Suppressor macrophage (primary cell): ENCODE results near the gene GPR176.

Source experiments
- DNase-seq, 4 experiments: peaks; one replicate each; pipeline ENCODE4 v3.0.0-alpha.2; 2020 to 2022
- total RNA-seq, 17 experiments: gene quantifications; one replicate each; lab custom pipeline; 2026; ENCODE audit warnings: mixed read lengths in 6 of 17, inconsistent platforms in 3 of 17; lab: John Stamatoyannopoulos, UW

GPR176 gene, protein sequence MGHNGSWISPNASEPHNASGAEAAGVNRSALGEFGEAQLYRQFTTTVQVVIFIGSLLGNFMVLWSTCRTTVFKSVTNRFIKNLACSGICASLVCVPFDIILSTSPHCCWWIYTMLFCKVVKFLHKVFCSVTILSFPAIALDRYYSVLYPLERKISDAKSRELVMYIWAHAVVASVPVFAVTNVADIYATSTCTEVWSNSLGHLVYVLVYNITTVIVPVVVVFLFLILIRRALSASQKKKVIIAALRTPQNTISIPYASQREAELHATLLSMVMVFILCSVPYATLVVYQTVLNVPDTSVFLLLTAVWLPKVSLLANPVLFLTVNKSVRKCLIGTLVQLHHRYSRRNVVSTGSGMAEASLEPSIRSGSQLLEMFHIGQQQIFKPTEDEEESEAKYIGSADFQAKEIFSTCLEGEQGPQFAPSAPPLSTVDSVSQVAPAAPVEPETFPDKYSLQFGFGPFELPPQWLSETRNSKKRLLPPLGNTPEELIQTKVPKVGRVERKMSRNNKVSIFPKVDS
- 0.05 to 2.2 (median 0.25) reads per million in 17 experiments for total RNA-seq

DNA sequence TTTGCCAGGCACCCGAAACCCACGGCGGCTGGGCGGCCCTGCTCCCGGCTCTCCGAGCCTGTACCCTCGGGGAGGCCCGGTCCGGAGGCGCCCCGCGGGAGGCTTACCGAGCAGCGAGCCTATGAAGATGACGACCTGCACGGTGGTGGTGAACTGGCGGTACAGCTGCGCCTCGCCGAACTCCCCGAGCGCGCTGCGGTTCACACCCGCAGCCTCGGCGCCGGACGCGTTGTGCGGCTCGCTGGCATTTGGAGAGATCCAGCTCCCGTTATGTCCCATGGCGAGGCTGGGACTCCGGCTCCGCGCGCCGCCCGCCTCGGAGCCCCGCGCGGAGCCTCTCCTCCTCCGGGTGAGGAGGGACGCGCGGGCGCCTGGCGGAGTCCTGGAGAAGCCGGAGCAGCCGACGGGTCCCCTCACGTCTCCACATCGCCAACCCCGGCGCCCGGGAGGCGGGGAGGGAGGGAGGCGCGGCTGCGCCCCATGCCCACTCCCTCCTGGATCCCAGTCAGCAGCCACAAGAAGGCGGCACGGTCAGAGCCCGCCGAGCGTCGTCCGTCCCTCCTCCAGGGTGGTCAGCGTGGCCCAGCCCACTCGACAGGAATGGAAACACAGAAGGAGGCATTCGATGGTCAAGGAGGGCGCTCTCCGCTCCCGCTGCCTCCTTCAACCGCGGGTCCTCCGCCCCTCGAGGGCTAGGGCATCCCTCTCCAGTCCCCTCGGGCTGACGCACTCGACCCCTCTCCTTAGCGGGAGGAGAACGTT is at the start of gene GPR176:
Gene GPR176 (minus strand): TSS at position 519 of the 762 bp plus-strand sequence. CDS start 240 bp downstream, at position 279.
- DNase-seq = peak; percentile 10 to 55 (median 28)

DNA sequence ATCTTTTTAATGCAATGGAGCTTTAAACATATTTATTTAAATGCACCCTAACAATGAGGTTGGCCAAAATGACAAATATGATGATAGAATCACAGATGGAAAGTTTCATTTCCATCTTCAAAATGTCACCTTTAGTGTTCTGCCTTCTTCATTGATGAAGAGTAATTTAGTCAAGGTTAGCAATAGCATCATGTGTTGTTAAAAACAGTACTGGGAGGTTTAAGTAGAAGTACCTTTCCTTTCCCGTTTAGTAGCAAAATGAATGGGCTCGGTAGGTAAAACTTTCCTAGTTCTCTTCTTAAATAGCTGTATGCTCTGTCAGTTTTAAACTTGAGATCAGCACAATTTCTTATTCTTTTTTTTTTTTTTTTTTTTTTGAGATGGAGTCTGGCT is 48.9 kb upstream of the GPR176 start:
- no peak for DNase-seq

DNA sequence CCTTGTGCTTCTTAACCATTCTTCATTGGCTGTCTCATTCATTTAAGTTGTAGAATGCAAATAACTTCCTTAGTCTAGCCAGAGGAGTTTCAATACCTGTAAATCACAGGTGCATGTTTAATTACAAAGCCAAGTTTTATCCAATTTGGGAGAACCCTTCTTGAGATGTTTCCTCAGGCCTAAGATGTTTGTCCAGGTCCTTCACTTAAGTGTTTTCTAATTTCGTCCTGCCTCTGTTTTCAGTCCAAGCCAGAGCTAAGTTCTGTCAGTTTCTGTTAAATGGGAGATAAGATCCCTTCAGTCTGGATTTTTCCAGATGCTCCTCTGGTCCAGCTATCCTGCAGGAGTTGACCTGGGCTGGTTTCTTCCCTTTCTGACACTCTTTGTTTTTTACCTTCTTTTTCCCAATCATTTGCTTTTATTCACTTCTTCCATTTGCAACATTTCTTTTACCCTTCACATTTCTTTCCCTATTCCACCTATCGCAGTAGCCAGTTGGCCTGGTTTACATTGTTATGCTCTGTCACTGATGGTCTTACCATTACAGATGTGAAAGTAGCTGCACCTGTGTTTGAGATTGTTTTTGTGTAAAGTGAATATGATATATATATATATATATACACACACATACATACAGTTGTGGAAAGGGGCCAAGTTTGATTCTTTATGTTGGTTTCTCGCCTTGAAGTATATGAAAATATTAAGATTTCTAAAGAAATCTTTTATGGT is 48.4 kb upstream of the GPR176 start:
- DNase-seq = no peak

DNA sequence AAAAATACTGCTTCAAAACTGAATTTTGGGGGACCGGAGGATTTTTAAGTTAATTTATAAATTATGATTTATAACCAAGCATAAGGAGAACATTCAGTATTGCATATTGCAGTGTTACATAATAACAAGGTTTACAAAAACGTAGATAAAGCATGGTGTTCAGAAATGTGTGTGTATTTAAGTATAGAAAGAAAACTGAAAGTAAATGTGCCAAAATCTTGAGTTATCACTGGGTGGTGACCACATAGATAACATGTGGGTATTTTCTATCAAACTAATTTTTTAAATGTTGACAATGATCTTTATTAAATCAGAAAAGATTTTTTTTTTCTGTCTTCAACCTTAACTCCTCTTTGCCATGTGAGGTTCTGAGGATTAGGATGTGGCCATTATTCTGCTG is 46.5 kb upstream of the GPR176 start:
- DNase-seq = no peak

DNA sequence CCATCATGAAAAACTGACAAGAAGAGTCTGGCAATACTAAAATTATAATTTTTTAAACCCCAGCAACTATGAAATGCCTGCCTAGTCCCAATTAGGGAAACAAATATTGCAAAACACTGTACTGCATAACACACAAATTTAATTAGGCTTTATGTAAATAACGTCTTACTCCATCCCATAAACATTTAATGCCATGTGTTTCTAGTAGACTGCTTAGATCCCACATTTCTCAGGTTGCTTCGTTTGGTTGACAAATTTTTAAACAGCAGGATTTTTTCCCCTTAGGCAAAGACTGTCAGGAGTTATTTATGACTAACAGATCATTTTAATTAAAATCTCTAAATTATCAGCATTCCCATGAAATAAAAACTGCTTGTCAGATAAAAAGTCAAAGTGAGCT is 43.7 kb upstream of the GPR176 start:
- DNase-seq = no peak

DNA sequence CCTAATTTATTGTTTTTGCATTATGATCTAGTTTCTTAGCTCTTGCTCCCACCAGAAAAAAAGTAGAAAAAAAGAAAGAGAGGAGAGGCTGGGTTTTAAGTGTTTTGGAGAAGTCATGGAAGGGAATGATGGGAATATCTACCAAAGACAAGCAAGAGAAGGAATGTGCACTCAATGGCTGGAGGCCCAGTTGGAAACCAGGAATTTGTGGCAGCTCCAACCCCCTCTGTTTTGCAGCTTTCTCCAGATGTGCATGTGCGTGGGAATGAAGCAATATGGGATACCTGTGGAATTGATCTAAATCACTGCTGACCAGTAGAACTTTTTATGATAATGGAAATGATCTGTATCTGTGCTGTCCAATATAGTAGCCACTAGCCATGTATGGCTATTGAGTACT is 41.0 kb upstream of the GPR176 start:
- no peak for DNase-seq

DNA sequence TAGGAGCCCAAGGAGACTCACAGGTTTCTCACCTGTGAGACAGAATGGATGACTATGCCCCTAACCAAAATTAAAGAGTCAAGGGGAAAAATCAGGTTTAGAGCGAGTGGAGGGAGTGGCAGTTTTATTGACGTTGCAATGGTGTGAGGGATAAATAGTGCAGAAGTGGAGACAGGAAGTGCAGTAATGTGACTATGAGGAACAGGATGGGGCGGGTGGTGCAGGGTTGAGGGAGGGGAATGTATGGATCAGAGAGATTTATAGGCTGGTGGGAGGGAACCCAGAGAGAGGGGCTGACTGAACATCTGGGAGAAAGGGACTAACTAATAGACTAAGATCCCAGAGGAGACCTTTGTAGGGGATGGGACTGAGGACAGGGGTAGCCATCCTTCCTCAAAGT is 40.3 kb upstream of the GPR176 start:
- DNase-seq = peak; percentile 24 to 61 (median 52)

DNA sequence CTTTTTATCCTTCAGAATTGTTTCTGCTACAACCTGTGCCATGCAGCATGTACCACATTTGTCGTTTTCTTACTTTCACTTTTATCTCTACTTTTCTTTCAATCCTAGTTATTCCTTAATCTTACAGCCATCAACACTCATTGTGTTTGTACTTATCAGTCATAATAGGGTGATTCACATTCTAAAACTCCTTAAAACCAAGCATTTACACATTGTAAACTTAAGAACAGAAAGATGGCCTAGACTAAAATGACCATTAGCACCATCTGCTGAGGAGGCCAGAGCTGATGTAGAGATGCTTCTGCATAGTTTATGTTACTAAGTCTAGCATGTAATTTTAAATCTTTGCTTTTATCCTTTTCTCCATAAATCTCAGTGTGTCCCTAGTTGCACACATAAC is 39.3 kb upstream of the GPR176 start:
- no peak for DNase-seq

DNA sequence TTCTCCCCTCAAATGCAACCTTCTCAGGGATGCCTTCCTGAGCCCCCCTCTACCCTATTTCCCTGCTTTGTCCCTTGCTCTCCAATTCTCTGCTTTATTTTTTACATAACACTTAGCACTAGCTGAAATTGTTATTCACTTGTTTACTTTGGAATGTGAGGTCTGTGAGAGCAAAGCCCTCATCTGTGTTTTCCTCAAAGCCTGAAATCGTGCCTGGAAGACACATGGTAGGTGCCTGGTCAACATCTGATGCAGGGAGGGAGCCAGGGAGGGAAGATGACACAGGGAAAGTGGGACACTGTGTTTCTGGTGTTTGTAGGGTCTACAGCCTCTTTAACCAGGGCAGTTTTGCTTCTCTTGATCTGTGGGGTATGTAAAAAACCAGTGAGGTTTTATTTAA is 37.4 kb upstream of the GPR176 start:
- DNase-seq = no peak

DNA sequence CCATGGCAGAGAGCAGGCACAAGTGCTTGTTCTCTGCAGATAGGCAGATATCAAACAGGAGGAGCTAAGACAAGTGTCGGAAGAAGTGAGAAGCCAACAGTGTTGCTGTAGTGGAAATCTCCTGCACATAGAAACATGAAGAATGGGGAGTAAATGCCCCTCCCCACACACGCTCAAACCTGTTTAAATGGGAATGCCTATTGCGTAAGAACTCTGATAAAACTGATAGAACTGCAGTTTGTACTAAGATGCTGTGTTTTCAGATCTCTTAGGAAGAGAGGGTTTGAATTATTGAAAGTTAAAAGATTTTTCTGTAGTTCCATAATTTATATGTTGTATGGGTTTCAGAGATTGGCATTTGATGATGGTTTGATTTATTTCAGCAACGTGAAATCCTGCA is 33.5 kb upstream of the GPR176 start:
- no peak for DNase-seq

DNA sequence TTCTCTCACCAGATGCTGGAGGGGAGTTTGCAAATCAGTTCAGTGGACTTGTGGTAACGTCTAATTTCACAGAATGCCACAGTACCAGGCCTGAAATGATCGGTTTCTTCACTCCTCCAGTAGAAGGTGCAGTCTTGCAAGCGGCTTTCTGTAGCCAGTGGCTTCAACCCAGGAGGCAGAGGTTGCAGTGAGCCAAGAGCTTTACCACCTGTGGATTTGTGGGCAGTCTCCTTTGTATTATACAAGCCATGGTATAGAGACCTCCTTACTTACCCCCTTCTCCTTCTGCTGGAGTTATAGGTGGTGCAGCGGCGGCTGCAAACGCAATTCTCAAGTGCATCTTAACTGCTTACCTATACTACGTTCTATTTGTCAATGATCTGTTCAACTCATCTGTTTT is 31.5 kb upstream of the GPR176 start:
- DNase-seq = no peak

DNA sequence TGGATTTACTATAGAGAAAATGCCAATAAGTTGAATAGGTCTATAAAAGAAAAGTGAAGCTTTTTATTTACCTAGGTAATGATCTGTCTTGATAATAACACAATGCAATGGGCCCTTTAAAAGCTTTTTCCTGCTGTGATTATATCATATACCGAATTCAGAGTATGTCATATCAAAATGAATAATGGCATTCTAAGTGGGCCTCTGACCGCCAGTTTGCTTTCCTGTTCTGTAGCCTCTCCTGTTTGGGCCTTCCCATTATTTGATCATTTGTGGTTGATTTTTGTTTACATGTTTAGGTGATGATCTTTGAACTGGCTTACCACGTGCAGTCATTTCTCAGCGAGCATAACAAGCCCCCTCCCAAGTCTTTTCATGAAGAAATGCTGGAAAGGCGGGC is 28.8 kb upstream of the GPR176 start:
- no peak for DNase-seq

DNA sequence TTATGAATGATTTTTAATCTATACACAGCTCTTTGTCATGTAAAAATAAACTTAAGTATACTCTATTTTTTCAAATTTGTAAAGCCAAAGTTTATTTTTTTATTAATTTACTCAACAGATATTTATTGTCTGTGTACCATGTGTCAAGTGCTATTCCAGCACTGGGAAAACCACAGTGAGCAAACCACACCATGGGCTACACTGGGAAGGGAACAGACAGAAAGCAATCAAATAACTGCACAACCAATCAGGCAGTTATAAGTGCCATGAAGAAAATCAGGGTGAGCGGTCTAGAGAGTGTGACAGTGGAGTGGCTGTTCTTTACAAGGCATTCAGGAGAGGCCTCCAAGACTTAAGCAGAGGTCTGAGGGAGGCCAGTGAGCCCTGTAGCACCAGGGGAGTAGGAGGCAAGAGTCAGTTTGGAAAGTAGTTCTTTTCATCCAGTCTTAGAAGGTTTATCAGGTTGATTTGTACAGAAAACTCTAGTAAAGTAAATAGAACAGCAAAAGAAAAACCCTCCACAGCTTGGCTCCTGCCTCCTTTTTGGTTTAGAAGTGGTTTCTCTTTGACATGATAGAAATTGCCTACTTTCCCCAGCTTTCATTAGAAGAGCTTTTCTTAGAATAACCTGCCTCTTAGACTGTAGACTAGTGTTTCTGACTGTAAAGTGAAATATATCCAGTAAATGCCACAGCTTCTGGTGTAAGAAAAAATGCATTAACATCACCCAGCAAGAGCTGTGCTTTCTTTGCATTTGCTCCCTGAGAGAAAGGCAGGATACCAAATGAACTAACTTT is 27.5 kb upstream of the GPR176 start:
- DNase-seq = no peak

DNA sequence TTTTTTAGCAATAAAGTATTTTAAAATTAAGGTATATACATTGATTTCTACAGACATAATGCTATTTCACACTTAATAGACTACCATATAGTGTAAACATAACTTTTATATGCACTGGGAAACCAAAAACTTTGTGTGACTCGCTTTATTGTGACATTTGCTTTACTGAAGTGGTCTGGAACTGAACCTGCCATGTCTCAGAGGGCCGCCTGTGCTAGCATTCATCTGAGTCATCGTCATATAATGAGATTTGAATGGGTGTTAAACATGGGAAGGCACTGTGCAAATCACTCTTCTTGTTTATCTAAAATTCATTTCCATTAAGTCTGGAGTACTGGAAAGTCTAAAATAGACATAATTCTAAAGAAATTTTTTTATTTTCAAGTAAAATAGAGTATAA is 26.8 kb upstream of the GPR176 start:
- DNase-seq = no peak

DNA sequence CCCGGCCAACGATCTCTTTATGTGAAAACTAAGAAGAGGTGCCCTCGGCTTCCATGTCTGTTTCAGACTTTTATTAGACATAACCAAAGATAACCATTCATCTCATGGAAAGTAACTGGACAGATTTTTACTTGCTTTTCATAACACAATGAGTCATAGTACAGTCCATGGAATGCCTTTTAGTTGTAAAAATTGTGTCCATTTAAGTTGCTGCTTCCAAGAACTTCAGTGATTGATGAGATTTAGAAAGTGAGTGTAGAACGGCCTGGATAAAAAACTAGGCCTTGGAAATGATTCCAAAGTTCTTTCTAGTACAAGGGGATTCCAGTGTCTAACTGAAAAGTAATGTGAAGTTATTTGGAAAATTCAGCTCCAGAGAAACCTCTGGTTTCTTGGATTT is 24.7 kb upstream of the GPR176 start:
- no peak for DNase-seq

DNA sequence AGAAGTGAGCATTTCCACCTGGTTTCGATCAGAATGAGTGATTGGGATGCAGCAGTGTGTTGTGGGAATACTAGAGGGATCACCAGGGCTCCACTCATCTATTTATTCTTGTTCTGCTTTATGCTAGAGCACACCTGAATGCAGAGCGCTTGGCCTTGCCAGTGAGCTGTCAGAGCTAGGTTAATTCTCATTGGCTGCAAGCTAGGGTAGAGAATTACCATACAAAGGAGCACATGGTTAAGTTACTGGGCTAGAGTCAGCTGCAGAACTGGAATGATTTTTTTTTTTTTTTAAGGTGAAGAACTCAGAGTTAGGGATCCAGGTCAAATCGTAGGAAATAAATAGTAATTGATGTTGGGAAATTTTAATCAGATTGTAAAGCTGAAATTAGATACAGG is 22.7 kb upstream of the GPR176 start:
- no peak for DNase-seq

DNA sequence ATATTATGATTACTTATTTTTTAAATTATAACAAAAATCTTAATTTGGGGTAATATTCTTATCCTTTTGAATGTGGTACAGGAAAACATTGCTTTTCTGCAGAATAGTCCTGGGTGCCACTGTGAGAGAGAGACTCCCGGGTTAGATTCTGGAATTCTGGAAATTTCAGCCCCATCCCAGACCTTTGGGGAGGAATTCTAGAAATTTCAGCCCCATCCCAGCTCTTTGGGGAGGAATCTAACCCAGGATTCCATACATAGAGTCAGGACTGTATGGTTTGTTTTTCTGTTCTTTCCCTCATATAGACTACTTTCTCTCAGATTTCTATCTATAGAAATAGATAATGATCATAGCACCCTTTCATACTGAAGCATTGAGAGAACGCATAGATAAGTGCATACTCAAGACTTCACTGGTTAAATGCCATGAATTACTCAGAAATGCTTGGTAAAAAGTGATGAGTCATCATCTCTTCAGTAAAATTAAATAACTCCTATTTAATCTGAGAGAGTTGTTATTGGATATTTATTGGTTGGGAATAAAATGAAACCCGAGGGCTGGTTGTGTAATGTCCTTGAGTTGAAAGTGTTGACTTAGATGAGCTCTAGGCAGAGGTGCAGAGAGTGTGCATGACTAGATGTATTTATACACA is 22.2 kb upstream of the GPR176 start:
- no peak for DNase-seq

DNA sequence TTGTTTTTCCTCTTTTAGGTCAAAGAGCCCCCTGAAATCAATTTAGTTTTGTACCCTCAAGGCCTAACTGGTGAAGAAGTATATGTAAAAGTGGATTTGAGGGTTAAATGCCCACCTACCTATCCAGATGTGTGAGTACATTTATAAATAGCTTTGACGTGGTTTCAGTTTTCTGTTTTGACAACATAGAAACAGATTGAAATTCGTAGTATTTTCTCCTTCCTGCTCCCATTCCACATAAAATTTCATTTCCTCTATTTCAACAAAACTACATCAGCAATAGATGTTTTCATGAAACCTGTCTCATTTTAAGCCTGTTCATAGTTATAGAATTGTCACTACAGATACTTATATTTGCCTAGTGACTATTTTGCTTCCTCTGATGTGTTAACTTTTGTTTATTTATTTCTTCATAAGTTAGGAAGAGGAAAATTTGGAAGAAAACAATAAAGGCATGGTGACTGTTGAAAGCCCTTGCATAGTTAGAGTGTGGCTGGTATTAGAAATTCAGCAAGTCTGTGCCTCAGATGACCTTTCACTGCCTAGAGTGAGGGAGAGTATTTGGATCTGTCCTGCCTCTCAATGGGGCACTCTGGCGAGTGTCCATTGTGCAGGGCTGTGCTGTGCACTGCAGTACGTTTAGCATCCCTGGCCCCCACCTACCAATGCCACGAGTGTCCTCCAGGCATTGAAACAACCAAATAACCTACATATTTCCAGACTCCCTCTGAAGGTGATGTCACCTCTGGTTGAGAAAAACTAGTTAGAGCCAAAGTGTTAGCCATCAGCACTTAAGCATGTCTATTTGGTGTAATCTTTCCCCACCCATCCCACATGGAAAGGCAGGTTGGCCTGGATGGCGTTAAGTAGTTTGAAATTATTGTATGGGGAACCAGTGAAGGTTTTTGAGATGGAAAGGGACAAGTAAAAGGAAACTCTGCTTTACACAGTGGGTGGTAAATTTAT is 19.7 kb upstream of the GPR176 start:
- DNase-seq = peak in 2 of 4 experiments; percentile 36 to 41

DNA sequence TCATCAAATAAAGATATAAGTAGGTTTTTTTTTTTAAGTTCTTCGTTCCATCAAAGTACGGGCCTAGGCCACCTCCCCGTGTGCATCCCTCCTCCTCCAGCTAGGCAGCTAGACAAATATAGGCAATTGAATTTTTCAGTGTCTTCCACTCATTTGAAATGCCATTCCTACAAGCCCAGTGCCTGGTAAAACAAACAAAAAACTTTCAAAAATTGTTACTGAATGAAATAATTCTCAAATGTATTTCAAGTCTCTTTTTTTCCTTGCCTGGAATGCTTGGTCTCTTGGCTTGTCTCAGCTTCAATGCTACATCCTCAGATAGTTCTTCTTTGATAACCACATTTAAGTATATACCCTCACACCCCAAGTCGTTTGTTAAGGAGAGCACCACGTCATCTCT is 17.6 kb upstream of the GPR176 start:
- no peak for DNase-seq

DNA sequence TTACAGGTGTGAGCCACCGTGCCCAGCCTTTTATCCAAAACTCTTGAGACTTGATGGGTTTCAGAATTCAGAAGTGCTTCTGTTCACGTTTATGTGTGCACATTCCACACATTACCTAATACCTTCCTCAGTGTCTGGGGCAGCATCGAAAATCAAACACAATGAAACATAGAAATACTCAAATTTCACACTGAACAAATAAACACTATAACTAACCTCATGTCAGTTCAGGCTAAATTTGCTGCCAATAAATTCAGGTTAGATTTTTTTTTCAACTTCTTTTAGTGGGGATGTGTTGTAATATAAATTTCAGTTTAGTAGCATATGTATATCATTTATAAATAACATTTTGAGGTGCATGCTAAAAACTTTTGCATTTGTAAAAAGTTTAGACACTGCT is 16.6 kb upstream of the GPR176 start:
- DNase-seq = no peak
